NOMO-1 treated with dmso at 0.1 percent for 144 hours (cell line): ENCODE results near the gene KCNAB1.

Source experiments
- DNase-seq: peaks from one replicate; lab custom pipeline; 2025; ENCODE audit not compliant: unreplicated experiment; lab: John Stamatoyannopoulos, UW

Gene KCNAB1

GRCh38 chr3:156360083-156360482, 239.7 kb downstream of the KCNAB1 start:
- no peak for DNase-seq

DNA sequence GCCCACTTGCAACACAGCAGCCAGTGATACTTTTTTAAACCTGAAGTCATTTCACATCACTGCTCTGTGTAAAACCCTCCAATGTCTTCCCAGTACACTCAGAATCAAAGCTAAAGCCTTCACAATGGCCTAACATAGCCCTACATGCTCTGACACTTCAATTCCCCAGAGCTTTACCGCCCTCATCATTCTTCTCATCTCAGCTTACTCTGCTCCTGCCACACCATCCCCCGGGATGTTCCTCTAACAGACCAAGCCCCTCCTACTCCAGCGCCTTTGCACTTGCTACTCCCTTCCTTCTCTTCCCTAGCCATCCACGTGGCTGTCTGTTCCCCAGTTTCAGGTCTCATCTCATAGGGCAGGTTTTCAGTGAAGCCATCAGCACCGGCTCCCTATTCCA, 240.6 kb downstream of the KCNAB1 start:
- no peak for DNase-seq

GRCh38 chr3:156366559-156366958, 246.2 kb downstream of the KCNAB1 start:
- DNase-seq = no peak

DNA sequence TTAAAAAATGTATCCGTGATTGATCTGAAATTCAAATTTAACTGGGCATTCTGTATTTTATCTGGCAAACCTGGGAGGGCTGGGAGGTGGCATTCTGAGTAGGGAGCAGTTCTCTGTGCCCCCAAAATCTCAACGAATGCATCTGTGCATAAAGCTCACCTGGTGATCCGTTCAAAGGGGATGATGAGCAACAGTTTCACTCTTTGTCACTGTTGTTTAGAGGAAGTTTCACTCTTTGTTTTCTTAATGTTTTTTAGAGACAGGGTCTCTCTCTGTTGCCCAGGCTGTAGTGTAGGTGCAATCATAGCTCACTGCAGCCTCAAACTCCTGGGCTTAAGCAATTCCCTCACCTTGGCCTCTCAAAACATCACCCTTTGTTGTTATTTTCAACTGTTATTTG, 247.8 kb downstream of the KCNAB1 start:
- no peak for DNase-seq

DNA sequence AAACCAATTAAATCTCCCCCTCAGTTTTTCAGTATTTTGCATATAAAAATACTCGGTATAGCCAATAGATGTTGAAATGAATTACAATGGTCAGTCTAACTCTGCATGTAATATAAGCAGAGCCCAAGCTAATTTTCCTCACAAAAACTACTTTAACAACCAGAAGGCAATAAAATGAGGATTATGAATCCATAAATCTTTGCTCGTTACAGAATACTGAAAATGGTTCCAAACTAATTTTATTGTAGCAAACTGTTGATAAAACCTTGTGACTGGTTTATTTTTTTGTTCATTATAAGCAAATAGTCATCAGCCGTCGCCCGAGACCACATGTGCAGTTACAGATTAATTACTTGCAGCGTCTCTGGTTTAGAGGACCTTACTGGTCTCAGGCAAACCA, 251.3 kb downstream of the KCNAB1 start:
- no peak for DNase-seq

- no peak for DNase-seq
These were observed 252.7 kb downstream of the KCNAB1 start for GRCh38 chr3:156373095-156373494.

DNA sequence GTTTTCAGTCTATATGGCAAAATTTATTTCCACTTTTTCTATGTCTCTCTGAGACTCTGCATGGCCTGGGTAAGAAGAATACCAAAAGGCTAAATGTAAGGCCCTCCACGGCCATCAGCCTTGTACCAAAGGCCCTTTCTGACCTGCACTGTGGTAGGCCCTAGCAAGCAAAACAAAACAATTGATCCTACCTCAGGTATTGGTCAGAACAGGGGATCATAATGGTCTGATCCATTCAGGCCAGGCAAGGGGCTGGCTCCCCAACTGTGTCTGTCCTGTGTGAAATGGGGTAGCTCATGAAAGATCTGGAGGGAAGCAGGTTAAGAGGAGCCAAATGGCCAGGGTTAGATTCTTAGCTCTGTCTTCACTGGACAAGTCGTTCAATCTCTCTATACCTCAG, 253.3 kb downstream of the KCNAB1 start:
- DNase-seq = no peak

DNA sequence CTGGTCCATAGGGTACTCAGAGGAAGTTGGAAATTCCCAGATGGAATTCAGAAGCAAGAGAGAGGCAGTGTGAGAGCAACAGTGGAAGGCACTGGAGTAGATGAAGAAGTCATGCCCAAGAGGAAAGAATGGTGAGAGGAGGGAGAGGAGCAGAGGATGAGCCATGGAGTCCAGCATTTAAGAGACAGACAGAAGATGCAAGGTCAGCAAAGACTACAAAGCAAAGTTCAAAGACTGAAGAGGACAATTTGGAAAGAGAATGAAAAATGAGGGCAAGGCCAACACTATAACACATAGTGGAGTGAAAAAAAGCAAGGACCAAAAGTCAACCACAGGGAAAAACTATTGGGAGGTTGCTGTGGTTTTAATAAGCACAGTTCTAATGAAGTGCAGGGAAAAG, 255.8 kb downstream of the KCNAB1 start:
- DNase-seq = no peak

GRCh38 chr3:156377266-156377665, 256.9 kb downstream of the KCNAB1 start:
- DNase-seq = no peak

- no peak for DNase-seq
These were observed 257.3 kb downstream of the KCNAB1 start for GRCh38 chr3:156377718-156378117.

DNA sequence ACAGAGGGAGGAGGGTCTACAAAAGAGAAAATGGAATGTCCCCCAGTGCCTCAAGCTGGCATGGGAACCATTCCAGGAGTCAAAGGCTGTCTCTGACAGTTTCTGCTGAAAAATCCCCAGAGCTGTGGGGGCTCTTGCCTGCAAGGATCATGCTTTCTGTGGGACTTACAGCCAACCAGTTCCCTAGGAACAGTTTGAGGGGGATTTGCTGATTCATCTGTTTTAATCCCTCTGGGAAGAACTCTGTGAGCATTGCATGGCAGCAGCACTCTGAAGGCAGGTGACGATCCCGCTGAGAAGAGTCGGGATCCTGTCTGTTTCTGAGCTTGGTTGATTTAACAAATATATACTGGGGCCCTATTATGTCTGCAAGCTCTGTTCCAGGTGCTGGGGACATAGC, 258.5 kb downstream of the KCNAB1 start:
- no peak for DNase-seq

GRCh38 chr3:156379327-156379726, 258.9 kb downstream of the KCNAB1 start:
- no peak for DNase-seq

- no peak for DNase-seq
These were observed 260.9 kb downstream of the KCNAB1 start for GRCh38 chr3:156381253-156381652.

GRCh38 chr3:156382458-156383346, 262.3 kb downstream of the KCNAB1 start:
- peak; percentile 23 for DNase-seq

GRCh38 chr3:156383441-156384025, 263.2 kb downstream of the KCNAB1 start:
- DNase-seq = no peak

DNA sequence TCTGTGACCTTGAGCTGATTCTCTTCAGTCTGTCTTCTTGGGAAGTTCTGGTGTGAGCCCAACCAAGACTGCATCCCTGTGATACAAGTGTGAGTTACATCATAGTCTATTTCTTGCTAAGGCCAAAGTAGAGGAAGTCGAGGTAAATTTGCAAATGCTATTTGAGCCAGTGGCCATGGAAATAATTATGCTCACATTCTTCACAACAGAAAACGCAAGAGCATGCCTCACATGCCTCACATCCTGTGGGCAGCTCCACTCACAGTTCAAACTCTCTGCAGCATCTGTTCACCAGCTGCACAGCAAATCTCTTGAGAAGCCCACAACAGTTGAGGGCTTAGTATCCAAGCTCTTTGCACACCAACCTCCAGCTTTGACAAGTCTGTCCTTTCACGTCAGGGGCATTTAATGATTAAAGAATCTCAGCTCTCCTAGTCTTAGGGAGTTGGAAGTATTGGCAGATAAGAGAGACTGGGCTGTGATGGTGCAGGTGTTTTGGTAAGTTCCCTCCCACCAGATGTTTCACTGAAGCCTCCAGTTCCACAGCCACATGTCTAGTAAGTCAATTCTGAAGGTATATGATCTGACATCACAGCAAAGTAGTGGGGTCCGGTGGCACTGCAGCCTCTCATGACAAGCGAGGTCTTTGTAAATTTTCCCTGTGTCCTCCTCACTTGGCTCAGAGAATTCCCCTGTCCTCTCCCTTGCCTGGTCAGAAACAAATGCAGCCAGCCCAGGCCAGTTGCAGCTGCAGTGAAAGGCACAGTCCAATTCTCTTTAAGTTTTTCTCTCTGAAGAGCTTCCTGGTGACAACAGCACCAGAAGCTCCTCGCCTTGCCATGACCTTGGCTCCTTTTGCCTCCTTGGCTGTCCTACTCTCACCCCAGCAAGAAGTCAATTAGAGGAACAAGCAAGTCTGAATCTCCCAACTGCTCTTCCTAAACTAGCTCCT, 268.4 kb downstream of the KCNAB1 start:
- DNase-seq = no peak

- no peak for DNase-seq
These were observed 269.1 kb downstream of the KCNAB1 start for GRCh38 chr3:156389449-156389950.

- DNase-seq = no peak
These were observed 270.5 kb downstream of the KCNAB1 start for GRCh38 chr3:156390846-156391245.

DNA sequence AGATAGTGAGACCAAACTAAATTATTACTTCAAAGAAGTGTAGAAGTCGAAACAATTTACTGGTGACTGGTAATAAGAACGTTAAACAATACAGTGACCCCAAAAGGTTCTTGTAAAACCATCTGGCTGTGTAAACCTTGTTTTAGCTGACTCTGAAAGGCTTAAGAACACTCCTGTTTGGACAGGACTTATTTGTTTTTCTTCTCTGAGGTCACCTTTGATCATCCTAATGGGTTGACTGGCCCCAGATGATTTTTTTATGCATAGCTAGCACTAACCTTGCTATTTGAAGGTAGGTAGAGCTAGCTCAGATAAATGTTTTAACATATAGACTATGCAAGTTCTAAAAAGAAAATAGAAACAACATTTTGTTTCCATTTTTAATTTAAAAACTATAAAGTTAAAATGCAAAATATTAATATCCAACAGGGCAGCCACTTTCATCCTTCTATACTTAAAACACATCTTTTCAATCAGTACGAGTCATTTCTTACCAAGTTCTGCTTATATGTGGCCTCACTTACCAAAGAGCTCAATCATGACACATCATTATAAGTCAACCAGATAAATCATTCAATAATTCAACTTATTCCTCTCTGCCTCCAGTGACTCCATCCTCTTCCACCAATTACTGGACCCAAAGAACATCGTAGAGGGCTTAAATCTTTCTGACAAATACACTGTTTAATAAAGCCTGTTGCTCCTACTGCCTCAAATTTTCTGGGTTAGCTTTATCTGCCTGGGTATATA, 275.8 kb downstream of the KCNAB1 start:
- DNase-seq = no peak

GRCh38 chr3:156396851-156397250, 276.5 kb downstream of the KCNAB1 start:
- DNase-seq = no peak

- no peak for DNase-seq
These were observed 277.2 kb downstream of the KCNAB1 start for GRCh38 chr3:156397534-156397933.
